LoVo (cell line): ENCODE measurements around the gene FBXW10B.
"Not testable (repeated sequence)": the region's sequence is repeated elsewhere in the genome, so short reads cannot be mapped to it uniquely, and the experiment has no call there.

Source experiments
- DNase-seq: peaks from one replicate; pipeline ENCODE4 v3.0.0-alpha.2; 2016; ENCODE audit warnings: low spot score

The FBXW10B gene

DNA sequence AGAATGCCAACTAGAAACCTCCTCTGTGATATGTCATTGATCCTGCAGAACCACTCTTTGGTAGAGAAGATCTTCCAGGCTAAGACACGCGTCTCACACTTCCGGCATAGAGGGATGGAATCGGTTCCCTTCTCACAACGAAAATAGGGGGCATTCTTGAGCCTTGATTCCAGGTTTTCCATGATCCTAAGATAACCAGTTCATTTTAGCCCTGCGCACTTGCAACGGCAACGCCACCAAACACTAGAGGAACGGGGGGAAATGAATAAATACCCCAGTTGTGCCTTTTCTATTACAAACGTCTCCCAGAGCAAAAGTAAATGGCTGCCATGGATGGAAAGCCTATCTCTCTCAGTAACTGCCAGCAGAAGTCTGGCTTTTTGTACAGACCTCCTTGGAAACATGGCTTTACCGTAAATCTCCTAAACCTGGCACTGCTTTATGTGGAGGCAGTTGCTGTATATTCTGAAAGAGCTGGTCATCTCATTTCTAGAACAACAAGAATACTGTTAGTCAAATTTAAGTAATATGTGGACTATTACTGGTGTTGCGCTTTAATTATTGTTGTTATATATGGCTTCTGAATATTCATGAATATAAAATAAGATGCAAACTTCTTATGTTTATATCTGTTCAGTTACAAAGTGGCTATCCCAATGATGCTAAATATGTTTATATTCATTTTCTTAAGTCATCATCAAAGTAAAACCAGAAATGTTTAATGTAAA, at the start of gene FBXW10B:
FBXW10B (minus strand) TSS at position 374 of the 728 bp plus-strand sequence; CDS start at position 182, 192 bp downstream.
- not testable (repeated sequence) for DNase-seq

GRCh38 chr17:15663691-15664090, 44.2 kb upstream of the FBXW10B start:
- no peak for DNase-seq

GRCh38 chr17:15663176-15663575, 43.7 kb upstream of the FBXW10B start:
- DNase-seq, result no peak

- DNase-seq, result no peak
Measured at GRCh38 chr17:15662681-15663080, 43.2 kb upstream of the FBXW10B start.

DNA sequence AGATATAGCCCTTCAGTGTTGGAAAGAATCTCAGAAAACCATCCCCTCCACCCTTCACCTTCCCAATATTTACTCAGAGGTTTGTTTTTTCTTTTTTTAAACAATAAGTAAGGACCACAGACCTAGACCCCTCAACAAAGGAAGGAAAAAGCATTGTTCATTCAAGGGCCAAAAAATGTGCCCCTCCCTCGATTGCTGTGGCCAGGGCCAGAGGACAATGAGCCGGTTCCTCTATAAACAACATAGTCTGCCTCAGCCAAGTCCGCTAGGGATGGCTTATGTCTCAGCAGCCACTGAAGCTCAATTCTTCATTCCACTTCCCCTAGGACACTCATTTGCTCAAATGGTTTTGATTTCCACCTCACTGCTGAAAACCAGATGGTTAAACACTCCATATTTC, 40.6 kb upstream of the FBXW10B start:
- DNase-seq, result no peak

DNA sequence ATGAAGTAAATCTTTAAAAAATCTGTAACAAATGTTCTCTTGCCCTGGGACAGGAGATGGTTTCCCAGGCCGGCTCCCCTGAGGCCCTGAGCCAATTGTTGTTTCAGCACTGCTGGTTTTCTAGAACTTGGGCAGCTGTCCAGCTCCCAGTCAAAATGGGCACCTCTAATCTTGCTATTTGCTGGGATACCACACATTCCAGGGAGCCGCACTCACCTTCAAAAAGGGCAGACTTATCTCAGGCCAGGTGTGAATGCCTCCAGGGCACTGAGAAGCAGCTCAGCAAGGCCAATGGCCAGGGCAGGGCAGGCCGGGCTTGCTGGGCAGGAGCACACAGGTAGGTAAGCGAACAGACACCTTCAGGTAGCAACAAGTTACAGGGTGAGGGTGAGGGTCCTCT, 40.2 kb upstream of the FBXW10B start:
- peak; percentile 85 for DNase-seq

DNA sequence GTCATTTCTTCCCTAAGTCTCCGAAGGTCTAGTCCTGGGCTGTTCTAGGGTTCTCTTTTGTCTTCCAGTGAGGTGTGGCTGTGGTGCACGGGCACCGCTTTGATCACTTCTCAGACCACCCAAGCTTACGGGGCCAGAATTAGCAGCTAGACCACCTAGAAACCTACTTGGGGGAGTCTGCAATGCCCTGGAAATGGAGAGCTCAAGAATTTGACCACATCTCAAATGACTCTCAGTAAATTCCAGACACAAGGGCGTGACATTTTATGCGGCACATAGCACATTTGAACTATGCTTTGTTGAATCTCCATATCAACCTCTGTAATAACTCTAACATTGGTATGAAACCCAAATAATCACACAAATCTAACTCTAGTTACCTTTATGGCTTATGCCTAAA, 39.7 kb upstream of the FBXW10B start:
- no peak for DNase-seq

DNA sequence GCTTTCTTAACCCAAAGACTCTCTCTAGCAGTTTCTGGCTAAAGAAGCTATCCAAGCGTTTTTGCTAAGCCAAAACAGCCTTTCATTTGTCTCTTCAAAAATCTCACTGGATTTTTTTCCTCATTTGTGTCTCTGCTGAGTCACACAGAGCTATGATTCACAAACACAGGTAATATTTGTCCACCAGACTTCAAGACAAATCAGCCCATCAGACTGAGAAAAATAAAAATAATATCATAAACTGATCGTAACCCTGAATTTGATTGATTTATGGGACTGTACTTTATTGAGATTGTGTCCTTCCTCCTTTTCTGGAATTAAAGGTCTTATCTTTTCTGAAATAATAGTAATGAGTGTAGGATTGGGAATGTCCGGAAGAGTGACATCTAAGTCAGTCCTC, 38.8 kb upstream of the FBXW10B start:
- peak; percentile 53 for DNase-seq

GRCh38 chr17:15657868-15658267, 38.4 kb upstream of the FBXW10B start:
- DNase-seq, result peak; percentile 81

DNA sequence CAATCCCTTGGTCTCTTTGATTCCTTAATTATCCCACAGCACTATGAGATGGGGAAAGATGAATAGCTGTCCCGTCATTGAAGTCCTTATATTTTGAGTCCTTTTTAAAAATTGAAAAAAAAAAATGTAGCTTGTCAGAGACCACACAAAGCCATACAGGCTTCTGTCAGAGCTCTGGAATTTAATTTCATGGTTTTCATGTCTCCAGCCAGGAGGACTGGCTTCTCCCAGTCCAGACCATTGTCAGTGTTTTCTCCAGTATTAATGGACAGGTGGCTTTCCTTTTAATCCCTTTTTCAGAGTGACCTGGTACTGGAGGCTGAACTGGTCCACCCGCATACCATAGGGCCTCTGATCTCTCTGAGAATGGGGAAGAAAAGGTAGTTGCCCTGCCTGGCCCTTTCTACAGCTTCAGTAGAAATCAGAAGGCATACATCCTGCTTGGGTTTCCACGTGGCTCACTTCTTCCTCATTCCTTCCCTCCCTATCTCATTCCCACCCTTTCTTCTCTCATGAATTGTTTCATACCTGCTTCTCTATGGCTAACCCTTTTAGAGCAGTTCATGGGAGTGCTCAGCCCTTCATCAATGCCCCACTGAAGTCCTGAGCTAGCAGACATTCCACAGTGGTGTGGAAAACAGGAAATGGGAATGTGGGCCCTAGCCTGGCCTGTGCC, 35.5 kb upstream of the FBXW10B start:
- DNase-seq, result peak; percentile 49

DNA sequence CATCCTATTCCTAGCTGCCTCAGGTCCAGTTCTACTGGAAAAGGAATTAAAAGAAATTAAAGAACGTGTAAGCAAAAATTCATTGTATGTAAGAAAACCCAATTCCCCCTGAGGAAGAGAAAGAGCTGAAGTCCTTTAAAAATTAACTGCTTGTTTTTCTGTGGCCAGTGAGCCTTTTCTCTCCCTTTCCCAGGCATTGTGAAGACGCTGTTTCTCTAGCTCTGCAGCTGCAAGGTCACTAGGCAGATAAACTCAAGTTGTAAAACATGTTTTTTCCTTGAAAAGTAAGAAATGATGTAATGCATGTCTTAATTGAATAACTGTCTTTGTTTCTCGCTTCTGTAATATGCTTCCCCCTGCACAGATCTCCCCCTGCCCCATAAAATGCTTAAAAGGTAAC, 34.9 kb upstream of the FBXW10B start:
- not testable (repeated sequence) for DNase-seq

DNA sequence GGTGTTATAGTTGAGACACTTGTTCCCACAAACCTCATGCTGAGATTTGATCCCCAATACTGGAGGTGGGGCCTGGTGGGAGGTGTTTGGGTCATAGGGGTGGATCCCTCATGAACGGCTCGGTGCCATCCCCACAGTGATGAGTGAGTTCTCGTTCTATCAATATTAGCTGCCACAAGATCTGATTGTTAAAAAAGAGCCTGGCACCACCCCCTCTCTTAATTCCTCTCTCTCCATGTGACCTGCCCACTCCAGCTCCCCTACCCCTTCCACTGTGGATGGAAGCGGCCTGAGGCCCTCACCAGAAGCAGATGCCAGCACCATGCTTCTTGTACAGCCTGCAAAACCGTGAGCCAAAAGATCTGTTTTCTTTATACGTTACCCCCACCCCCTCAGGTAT, 33.5 kb upstream of the FBXW10B start:
- DNase-seq, result no peak

GRCh38 chr17:15651583-15652110, 32.1 kb upstream of the FBXW10B start:
- DNase-seq, result peak; percentile 97

DNA sequence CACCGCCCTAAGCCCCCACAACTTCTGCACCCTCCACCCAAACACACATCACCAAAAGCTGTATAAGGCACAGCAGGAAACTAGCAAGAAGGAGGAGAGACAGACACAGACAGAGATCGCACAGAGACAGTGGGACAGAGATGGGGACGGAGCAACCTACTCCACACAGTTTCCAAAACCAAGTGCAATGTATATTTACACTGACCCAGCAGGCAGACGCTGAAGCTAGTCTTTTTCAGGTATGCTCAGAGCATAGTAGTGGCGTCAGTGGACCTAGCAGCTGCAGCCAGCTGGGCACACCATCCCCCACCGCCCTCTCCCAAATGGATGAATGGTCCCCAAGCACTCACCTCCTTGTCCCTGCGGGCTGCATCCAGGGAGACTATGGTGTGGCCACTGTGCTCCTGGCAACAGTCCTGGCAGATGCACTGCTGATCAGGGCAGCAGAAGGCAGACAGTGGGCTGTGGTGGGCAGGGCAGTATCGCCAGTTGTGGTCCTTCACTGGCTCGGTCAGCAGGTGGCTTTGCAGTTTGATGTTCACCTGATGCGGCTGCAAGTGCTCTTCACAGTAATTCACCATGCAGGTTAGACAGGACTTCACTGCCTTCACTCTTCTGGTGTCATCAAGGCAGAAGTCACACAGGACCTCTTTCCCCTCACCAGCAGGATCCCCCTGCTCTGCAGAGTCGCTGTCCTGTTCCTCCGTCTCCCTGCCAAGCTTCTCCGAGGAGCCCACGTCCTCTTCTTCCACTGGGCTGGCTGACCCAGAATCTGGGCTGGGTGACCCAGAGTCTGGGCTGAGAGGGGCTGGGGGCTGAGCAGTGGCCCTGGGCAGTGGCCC, 31.5 kb upstream of the FBXW10B start:
- DNase-seq, result no peak

DNA sequence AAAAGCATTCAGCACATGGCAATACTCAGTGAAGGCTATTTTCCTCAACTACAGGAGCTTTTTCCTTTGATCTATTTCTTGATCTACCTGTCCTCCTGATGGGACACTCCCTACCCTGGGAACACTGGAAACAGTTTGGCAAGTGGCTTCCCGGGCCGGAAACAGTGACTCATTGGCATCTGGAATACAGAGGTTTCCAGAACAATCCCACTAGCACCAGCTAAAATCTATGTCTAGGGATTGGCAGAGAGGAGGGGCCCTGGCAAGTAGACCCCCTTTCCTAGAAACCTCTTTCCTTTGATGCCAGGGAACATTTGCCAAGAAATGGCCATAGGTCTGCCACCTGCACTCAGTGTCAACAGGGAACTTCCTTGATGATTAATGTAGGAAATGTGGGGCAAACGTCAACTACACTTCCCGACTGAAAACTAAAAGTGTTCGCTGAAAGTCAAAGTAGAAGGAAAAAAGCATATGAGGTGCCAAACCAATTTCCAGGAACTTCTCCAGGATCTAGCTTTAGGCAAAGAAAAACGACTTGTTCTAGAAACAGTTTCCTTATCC, 30.4 kb upstream of the FBXW10B start:
- DNase-seq, result peak; percentile 89

GRCh38 chr17:15648386-15648785, 28.9 kb upstream of the FBXW10B start:
- no peak for DNase-seq

- DNase-seq, result not testable (repeated sequence)
Measured at GRCh38 chr17:15645942-15646312, 26.4 kb upstream of the FBXW10B start.

- not testable (repeated sequence) for DNase-seq
Measured at GRCh38 chr17:15645099-15645941, 25.8 kb upstream of the FBXW10B start.

DNA sequence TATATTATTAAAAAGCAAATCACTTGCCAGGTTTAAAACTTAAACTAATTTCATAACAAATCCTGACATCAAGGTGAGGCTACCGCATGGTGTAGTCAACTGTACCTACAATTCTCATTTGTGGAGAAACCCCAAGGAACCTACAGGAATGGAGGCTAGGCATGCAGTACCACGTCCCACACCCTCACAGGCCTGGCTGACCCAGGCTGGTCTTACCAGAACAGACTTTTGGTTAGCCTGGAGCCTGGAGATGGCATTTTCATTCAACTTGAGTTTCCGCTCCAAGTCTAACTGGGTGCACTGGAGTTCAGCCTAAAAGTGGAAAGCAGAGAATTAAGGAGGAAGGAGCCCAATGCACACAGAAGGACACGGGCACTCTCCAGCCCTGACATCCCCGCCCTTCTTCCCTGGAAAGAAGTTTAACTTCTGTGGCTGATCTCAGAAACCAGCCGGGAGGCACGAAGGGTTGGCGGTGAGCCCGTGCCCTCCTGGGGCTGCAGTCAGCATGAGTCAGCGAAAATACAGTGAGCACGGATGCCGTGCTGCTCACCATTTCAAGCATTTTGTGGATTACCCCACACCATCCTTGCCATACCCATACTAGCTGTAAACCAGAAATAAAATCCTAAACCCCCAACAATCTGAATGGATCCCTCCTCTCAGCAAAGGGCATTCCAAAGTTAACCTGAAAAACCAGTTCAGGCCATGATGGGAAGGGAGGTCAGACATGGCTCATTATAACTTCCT, 23.2 kb upstream of the FBXW10B start:
- DNase-seq, result not testable (repeated sequence)

- not testable (repeated sequence) for DNase-seq
Measured at GRCh38 chr17:15642014-15642413, 22.5 kb upstream of the FBXW10B start.
